ENCODE results near the gene EIF2A.

Gene EIF2A

GRCh38 chr3:150557725-150558124 is 11.1 kb downstream of the EIF2A start:
- no peaks in the 10 kb centered on the region for H3K4me1 Mint-ChIP-seq
- no peak overlapping the region for H3K27ac Mint-ChIP-seq
- TF ChIP-seq CTCF (IDR thresholded peaks at IDR 0.05) = no peak
- H3K36me3 Mint-ChIP-seq (ENCODE audit: low read depth) = peaks cover 70% of the 10 kb centered on the region
- no peak for DNase-seq
- H3K4me3 Mint-ChIP-seq = no peak overlapping the region
- H3K9me3 Mint-ChIP-seq = no peaks in the 10 kb centered on the region
- no peaks in the 10 kb centered on the region for H3K27me3 Mint-ChIP-seq (ENCODE audit: low read depth, poor library complexity)

GRCh38 chr3:150564243-150564642 is 17.7 kb downstream of the EIF2A start:
- no peak for DNase-seq
- Mint-ChIP-seq H3K27ac (no peak overlapping the region), H3K4me1 (no peaks in the 10 kb centered on the region), H3K9me3 (no peaks in the 10 kb centered on the region), H3K4me3 (no peak overlapping the region), H3K36me3 (ENCODE audit: low read depth) (peaks cover 66% of the 10 kb centered on the region), H3K27me3 (ENCODE audit: low read depth, poor library complexity) (no peaks in the 10 kb centered on the region)
- TF ChIP-seq CTCF (IDR thresholded peaks at IDR 0.05) = no peak

- no peak for DNase-seq
- Mint-ChIP-seq H3K36me3 (ENCODE audit: low read depth) (peaks cover 71% of the 10 kb centered on the region), H3K27me3 (ENCODE audit: low read depth, poor library complexity) (no peaks in the 10 kb centered on the region), H3K27ac (no peak overlapping the region), H3K4me1 (no peaks in the 10 kb centered on the region), H3K4me3 (no peak overlapping the region), H3K9me3 (no peaks in the 10 kb centered on the region)
- no peak for TF ChIP-seq CTCF (IDR thresholded peaks at IDR 0.05)
Observed at GRCh38 chr3:150567328-150567727, 20.7 kb downstream of the EIF2A start.

- Mint-ChIP-seq H3K27me3 (ENCODE audit: low read depth, poor library complexity) (no peaks in the 10 kb centered on the region), H3K4me3 (no peak overlapping the region), H3K4me1 (no peaks in the 10 kb centered on the region), H3K9me3 (no peaks in the 10 kb centered on the region), H3K36me3 (ENCODE audit: low read depth) (peaks cover 59% of the 10 kb centered on the region), H3K27ac (no peak overlapping the region)
- no peak for TF ChIP-seq CTCF (IDR thresholded peaks at IDR 0.05)
- no peak for DNase-seq
Observed at GRCh38 chr3:150577855-150578254, 31.3 kb downstream of the EIF2A start.

GRCh38 chr3:150581174-150581573 is 34.6 kb downstream of the EIF2A start:
- no peak overlapping the region for H3K27ac Mint-ChIP-seq
- DNase-seq = no peak
- H3K9me3 Mint-ChIP-seq = no peaks in the 10 kb centered on the region
- no peak overlapping the region for H3K4me3 Mint-ChIP-seq
- no peak for TF ChIP-seq CTCF (IDR thresholded peaks at IDR 0.05)
- H3K27me3 Mint-ChIP-seq (ENCODE audit: low read depth, poor library complexity) = no peaks in the 10 kb centered on the region
- peaks cover 69% of the 10 kb centered on the region for H3K36me3 Mint-ChIP-seq (ENCODE audit: low read depth)
- H3K4me1 Mint-ChIP-seq = no peaks in the 10 kb centered on the region

- no peak for DNase-seq
- H3K36me3 Mint-ChIP-seq (ENCODE audit: low read depth) = peaks cover 65% of the 10 kb centered on the region
- H3K27ac Mint-ChIP-seq = no peak overlapping the region
- H3K9me3 Mint-ChIP-seq = no peaks in the 10 kb centered on the region
- TF ChIP-seq CTCF (IDR thresholded peaks at IDR 0.05) = no peak
- H3K4me3 Mint-ChIP-seq = no peak overlapping the region
- no peaks in the 10 kb centered on the region for H3K27me3 Mint-ChIP-seq (ENCODE audit: low read depth, poor library complexity)
- H3K4me1 Mint-ChIP-seq = no peaks in the 10 kb centered on the region
Observed at GRCh38 chr3:150582620-150583019, 36.0 kb downstream of the EIF2A start.

All from nephron progenitor cell (in vitro differentiated cells).